ENCODE data around the gene CLIC6.
A peak's percentile ranks its signal among the peaks of the same experiment; 100 is the strongest.

Gene CLIC6

DNA sequence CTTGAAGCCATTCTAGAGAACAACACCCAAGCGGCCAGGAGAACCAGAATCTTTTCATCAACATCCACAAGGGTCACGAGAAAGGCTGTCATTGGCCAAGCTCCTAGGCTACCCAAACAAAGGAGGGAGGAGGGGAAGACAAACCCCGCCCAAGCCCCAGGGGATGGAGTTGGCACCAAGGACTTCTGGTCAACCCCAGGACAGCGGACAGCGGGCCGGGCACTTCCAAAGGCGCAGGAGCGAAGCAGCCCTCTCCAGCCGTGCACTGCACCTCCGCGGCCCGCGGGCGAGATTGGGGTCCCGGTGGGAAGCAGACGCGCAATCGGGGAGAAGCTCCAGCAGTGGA, at the start of gene CLIC6:
Gene CLIC6 (plus strand): TSS at position 192 of the 346 bp plus-strand sequence. CDS start 395 bp downstream, outside the sequence.
- no peak for DNase-seq (ENCODE audit: low spot score)

GRCh38 chr21:34619841-34620665, 48.7 kb upstream of the CLIC6 start:
- no peak for DNase-seq (ENCODE audit: low spot score)

- DNase-seq (ENCODE audit: low spot score), result no peak
Measured at GRCh38 chr21:34621434-34622350, 47.1 kb upstream of the CLIC6 start.

GRCh38 chr21:34623516-34623915, 45.3 kb upstream of the CLIC6 start:
- no peak for DNase-seq (ENCODE audit: low spot score)

GRCh38 chr21:34625030-34625593, 43.7 kb upstream of the CLIC6 start:
- DNase-seq (ENCODE audit: low spot score), result no peak

DNA sequence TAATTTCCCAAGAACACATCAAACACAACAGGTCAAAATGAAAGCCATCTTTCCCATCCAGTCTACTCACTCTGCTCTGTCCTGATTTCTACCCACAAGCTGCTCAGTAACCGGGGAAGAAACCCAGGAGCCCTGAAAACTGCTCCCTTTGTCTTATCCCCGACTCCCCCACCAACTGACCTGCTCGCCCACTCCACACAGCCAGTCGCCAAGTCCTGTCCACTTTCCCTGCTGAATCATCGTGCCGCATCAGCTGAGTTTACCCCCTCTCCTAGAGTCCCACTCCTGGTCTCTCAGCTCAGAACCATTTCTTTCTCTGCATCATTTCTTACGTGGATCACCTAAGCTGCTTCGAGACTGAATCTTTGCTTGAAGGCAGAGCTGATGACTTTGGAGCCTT, 42.7 kb upstream of the CLIC6 start:
- no peak for DNase-seq (ENCODE audit: low spot score)

- DNase-seq (ENCODE audit: low spot score), result peak; percentile 50
Measured at GRCh38 chr21:34630536-34631143, 38.2 kb upstream of the CLIC6 start.

DNA sequence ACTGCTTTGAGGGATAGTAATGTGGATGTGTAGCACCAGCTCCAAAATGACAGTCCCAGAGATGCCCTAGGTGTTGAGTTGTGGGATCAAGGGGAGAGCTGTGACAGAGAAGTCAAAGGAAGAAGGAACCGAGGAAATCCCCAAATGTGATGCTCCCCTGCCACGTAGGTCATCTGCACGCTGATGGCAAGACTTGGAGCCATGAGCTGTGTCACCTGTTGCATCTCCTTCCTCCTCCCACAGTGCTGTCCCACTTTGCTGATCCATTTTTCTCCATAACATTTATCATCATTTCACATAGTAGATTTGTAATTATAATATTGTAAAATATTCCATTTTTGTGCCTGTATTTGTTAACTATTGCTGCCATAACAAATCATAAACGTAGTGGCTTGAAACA, 36.3 kb upstream of the CLIC6 start:
- no peak for DNase-seq (ENCODE audit: low spot score)

DNA sequence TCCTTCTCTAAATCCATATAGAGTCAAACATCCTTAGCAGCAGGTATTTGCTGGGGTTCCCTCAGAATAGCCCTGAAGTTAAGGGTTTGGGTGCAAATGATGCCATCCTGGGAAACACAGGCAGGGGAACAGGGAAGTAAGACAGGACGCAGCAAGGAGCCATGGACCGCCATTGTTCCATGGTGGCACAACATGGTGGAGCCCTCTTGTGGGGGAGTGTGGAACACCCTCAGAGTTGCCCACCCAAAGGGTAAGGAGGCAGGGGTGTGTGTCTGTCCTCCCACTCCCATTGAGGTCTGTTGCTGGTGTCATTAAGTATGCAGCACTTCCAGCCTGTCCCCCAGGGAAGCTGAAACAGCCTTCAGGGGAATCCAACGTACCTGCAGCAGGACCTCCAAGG, 33.5 kb upstream of the CLIC6 start:
- no peak for DNase-seq (ENCODE audit: low spot score)

DNA sequence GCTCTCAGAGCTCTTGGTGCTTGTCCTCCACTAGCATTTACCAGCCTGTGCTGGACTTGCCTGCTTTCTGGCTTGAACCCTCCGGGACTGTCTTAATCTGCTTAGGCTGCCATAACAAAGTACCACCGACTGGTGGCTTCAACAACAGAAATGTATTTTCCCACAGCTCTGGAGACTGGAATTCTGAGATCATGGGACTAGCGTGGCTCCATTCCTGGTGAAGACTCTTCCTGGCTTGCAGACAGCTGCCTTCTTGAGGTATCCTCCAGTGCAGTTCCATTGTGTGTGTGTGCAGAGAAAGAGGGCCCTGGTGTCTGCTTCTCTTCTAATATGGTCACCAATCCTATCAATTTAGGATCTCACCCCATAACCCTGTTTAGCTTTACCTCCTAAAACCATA, 31.8 kb upstream of the CLIC6 start:
- DNase-seq (ENCODE audit: low spot score), result no peak

DNA sequence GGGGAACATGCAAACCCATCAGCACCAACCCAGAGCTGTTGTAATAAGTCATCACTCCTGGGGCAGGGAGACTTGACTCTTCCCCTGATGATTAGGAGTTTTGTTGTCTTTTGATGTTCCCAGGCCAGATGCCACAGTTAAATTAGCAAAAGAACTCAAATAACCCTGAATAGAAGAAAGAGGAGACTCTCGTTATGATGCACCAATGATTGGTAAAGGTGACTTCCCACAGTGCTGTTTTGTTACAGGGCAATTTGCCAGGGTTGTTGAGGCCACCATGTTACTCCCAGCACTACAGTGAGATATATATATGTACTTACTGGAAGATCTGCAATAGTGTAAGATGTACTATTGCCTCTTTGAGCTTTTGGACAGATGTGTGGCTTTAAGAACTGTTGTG, 29.5 kb upstream of the CLIC6 start:
- no peak for DNase-seq (ENCODE audit: low spot score)

- no peak for DNase-seq (ENCODE audit: low spot score)
Measured at GRCh38 chr21:34639882-34640788, 28.7 kb upstream of the CLIC6 start.

- DNase-seq (ENCODE audit: low spot score), result no peak
Measured at GRCh38 chr21:34640858-34641257, 27.9 kb upstream of the CLIC6 start.

DNA sequence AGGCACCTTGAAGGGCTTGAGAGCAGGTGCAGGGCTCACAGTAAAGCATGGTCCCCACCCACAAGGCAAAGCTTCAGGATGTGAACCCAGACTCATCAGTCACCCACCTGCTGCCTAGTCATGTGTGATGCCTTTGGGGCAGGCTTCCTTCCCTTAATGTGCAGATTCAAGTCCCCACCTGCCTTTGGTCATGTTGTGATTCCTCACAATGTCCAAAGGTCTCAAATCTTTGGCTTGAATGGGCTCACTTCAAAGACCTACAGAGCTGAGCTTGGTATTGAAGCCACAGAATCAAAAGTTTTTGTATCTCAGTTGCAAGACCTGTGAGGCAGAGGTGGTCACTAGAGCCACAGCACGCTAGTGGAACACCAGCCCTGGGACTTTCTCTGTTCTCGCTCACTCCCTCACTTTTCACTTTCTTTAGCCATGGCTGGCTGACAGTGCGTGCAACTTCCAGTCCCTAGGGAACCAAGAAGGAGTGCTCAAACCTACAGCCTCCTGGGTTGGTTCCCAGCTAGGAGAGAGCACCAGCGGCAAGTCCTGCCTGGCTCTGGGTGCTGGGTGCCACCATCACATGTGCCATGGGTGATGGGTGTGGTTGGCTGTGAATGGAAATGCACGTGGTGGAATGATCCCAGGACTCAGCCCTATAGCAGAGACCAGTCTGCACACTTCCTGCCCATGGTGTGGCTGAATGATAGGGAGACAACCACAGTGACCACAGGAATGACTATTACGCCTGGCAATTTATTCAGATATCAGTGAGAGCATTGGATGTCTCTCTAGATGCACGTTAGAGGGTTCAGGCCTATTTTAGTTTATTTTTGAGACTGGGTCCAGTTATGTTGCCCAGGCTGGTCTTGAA, 26.4 kb upstream of the CLIC6 start:
- DNase-seq (ENCODE audit: low spot score), result no peak

GRCh38 chr21:34644825-34645224, 24.0 kb upstream of the CLIC6 start:
- DNase-seq (ENCODE audit: low spot score), result no peak

DNA sequence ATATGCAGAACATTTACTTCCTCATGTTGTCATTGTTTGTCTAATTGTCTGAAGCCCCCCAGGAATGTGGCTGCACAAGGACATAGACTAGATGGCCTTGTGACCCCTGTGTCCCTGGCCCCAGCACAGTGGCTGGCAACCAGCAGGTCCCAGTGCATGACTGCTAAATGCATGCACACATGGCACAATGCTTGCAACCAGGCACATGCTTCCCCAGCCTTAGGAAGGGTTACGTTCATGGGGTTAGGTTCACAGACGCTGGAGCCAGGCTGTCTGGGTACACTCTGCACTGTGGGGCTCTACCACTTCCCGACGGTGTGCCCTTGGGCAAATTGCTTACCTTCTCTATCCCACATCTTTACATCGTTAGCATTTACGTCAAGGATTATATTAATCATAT, 21.2 kb upstream of the CLIC6 start:
- DNase-seq (ENCODE audit: low spot score), result no peak

GRCh38 chr21:34648739-34649297, 20.0 kb upstream of the CLIC6 start:
- no peak for DNase-seq (ENCODE audit: low spot score)

DNA sequence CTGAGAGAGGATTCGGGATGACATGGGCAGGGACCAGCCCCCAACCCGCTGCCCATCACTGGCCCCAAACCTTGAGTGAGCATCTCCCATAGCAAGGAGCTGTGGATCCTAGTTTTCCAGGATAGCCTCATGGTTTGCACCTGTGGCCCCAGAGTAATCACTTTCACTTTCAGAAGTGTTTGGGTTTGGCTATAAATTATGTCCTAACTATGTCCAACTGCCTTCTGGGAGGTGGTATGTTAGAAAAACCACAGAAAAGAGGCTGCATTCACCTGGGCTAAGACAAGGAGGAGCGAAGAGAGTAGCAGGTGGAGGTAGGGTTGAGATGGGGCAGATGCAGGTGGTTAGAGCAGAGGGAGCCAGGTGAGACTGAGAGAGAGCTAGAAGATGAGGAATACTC, 19.4 kb upstream of the CLIC6 start:
- DNase-seq (ENCODE audit: low spot score), result no peak

DNA sequence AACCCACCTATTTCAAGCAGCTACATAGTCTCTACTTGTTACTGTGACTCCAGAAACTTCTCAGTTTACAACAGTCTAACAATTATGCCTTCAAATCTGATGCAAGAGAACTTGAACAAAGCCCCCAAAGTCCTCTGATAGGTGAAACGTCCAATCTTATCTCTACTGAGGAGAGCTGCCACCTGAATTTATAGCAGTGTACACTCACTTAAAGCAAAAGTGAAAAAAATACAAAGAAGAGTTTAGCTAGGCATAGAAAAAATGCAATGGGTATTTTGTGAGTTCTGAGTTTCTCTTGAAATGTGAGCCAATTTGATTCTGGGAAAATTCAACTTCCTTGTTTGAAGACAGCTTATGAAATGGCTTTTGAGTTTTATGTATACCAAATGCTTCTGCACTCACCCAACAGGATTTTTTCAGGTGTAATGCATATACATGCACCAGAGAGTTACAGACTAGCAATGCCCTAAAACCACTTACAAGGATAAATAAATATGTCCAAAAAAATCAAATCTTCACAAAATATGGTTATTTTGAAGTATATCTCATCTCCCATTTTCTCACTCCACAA, 17.8 kb upstream of the CLIC6 start:
- no peak for DNase-seq (ENCODE audit: low spot score)

GRCh38 chr21:34651642-34652041, 17.2 kb upstream of the CLIC6 start:
- DNase-seq (ENCODE audit: low spot score), result no peak

Measured in CD4-positive, alpha-beta T cell treated with Interleukin-6 at 100 ng/mL for 8 hours (primary cell).